SKM-1 (cell line): Measurements from ENCODE around the gene ZBED4.

Experiments used
- DNase-seq: peaks from one replicate; lab custom pipeline; 2025; ENCODE audit not compliant: unreplicated experiment; lab: John Stamatoyannopoulos, UW

The ZBED4 gene

DNA sequence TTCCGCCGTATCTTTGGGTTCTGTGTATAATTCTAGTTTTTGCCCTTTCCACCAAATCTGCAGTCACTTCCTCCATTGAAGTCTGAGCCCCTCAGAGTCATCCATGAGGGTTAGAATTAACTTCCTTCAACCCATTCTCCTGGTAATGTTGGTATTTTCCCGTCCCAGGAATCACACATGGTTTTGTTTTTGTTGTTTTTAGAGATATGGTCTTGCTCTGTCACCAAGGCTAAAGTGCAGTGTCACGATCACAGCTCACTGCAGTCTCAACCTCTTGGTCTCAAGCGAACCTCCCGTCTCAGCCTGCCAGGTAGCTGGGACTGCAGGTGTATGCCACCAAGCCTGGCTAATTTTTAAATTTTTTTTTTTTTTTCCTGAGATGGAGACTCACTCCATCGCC, 18.7 kb downstream of the ZBED4 start:
- DNase-seq, result no peak

DNA sequence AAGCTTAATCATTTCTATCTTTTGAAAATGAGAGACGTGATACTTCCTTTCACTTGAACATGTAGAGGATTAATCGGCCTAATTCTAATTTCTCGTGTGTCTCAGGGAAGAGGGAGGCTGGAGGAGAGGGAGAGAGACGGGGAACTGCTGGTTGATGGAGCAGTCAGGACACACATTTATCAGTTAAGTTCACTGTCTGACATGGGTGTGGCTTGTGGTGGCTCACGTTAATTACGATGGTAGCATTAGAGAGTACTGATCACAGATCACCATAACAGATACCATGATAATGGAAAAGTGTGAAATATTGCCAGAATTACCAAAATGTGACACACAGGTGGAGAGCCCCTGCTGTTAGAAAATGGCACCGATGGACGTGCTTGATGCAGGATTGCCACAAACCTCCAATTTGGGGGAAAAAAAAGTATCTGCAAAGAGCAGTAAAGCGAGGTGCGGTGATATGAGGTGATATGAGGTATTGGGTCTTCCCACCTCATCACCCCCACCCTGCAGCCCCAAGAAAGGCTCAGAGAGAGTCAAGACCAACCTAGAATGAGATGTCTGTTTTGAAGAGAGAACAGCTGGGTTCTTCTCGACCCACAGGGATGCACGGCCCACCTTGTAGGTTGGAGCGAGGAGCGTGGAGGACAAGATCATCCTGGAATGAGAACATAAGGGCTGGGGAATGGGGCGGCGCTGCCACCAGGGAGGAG, 19.7 kb downstream of the ZBED4 start:
- no peak for DNase-seq

DNA sequence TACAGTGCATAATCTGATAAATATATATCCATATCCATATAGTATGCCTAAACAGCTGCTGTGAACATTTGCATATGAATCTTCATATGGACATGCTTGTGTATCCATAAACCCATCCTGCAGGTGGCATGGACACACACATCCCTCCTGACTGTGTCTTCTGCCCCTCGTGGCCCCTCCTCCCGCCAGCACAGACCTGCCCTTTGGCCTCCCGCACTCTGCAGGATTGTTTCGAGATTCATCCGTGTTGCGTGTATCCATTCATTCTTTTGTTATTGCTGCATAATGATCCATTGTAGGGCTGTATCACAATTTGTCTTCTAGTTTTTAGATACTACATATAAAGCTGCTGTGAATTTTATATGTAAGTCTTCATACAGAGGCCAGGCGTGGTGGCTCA, 24.0 kb downstream of the ZBED4 start:
- no peak for DNase-seq

DNA sequence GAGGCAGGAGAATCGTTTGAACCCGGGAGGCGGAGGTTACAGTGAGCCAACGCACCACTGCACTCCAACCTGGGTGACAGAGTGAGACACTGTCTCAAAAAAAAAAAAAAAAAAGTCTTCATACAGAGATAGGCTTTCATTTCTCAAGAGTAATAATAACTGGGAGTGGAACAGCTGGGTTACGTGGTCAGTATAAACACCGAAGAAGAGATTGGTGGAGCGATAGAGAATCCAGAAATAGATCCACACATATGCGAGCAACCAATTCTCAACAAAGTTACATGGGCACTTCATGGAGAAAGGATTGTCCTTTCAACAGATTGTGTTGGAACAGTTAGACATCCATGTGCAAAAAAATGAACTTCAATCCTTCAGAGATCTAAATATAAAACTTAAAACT, 24.6 kb downstream of the ZBED4 start:
- no peak for DNase-seq

DNA sequence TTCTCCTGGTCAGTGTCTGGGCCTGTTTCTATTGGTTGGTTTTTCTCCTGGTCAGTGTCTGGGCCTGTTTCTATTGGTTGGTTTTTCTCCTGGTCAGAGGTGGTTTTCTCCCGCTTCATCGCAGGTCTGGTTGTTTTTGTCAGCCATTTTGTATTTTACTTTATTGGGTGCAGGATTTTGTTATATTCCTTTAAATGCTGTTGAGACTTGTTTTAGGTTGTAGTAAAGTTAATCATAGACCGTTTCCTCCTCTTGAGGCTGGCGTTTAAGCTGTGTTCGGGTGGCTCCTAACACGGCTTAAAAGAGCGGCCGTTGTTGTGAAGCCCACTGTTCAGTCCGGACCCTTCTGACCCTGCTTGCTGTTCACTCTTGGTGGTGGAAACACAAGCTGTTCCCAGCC, 26.2 kb downstream of the ZBED4 start:
- DNase-seq, result no peak

DNA sequence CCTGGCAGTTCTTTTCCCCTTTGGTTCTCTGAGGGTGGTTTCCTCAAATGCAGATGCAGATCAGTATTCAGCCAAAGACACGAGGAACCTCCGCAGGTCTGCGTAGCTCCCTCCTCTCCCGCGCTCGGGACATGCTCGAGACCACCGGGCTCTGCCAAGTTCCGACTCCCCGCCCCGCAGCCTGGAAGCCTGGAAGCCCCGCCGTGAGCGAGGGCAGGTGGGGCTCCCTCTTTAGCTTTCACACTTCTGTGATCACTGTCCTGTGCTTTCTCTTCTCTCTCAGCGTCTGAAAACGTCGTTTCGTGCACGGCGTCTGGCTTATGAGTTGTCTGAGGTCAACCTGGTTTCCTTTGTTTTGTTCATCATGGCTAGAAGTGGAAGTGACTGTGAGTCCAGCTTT, 26.6 kb downstream of the ZBED4 start:
- DNase-seq, result no peak

DNA sequence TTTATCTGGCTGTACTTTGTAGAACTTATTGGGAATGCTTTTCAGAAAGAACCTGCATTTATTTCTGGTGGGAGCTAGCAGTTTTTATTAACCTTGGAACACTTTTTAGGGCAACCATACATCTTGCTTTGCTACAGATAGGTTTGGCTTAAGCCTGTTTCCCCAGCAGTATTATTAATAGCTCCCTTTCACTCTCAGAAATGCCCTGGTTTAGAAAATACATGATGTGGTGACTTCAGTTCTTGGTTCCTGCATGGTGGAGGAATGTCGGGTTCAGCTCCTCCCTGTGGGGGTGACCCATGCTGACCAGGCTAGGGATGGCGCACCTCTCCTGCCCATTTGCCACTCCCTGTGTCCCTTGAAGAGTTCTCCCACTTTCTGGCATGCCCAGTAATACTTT, 28.2 kb downstream of the ZBED4 start:
- DNase-seq, result no peak

DNA sequence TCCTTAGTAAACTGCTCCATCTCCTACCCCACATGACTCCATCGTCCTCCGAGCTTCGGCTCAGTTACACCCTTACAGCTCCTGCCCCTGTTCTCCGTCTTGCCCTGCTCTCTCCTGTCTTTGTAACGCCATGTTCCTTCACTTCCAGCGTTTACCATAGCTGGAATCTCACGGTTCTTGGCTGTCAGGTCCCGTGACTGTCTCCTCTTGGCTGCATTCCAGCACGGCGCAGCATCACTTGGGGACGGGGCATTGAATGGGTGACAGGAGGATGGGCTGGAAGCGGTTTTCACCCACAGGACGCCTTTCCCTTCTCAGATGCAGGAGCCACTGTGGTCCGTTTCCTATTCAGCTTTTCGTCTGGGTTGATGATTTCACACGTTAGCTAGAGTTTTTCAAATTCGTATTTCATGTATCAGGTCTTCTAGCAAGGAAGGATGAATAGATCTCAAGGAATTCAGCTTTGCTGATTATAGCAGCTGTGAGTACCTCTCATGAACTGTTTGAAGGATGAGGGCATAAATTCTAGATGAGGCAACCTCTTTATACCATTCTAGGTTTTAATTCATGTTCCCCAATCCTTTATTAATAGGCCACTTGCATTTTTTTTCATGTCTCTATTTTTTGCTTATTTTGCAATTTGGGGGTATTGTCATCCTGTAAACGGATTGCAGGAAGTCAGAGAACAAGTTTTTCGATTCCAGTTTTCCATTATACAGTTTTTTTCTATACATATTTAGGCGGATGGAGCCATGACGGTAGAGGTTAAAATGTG, 29.1 kb downstream of the ZBED4 start:
- DNase-seq, result no peak

DNA sequence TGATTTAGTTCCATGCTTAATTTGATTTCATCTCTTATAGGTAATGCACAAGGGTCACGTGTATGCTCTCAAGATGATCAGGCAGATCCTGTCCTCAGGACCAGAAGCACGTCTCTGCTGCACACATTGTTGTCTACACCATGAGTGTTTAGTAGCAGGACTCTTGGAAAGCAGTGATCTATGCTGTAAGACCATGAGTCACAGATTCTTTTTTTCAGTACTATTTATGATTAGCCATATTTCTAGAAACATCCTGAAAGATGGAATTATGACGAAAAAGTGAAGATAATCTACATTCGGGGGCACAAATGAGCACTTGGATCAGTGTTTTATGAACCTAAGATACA, 29.6 kb downstream of the ZBED4 start:
- no peak for DNase-seq

DNA sequence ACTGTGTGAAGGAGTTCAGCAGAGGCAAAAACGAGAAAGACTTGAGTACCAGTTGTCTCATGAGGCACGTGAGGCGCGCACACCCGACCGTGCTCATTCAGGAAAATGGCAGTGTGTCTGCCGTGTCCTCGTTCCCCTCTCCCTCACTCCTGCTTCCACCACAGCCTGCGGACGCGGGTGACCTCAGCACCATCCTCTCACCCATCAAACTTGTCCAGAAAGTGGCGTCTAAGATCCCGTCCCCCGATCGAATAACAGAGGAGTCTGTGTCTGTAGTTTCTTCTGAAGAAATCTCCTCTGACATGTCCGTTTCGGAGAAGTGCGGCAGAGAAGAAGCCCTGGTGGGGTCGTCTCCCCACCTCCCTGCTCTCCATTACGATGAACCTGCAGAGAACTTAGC, 30.4 kb downstream of the ZBED4 start:
- DNase-seq, result no peak

DNA sequence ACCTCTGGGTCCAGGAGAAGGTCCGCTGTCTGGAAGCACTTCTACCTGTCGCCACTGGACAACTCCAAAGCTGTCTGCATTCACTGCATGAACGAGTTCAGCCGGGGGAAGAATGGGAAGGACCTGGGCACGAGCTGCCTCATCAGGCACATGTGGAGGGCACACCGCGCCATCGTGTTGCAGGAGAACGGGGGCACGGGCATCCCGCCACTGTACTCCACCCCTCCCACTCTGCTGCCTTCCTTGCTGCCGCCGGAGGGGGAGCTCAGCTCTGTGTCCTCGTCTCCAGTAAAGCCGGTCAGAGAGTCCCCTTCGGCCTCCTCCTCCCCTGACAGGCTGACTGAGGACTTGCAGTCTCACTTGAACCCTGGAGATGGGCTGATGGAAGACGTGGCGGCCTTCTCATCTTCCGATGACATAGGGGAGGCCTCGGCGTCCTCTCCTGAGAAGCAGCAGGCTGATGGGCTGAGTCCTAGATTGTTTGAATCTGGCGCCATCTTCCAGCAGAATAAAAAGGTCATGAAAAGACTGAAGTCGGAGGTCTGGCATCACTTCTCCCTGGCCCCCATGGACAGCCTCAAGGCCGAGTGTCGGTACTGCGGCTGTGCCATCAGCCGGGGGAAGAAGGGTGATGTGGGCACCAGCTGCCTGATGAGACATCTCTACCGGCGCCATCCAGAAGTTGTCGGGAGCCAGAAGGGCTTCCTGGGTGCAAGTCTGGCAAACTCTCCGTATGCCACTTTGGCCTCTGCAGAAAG, 31.0 kb downstream of the ZBED4 start:
- no peak for DNase-seq

DNA sequence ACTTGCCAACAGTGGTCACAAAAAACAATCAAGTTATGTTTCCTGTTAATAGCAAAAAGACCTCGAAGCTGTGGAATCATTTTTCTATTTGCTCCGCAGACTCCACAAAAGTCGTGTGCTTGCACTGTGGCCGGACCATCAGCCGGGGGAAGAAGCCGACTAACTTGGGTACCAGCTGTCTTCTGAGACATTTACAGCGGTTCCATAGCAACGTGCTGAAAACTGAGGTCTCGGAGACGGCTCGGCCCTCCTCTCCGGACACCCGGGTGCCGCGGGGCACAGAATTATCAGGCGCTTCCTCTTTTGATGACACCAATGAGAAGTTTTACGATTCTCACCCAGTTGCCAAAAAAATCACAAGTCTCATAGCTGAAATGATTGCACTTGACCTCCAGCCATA, 31.6 kb downstream of the ZBED4 start:
- no peak for DNase-seq

DNA sequence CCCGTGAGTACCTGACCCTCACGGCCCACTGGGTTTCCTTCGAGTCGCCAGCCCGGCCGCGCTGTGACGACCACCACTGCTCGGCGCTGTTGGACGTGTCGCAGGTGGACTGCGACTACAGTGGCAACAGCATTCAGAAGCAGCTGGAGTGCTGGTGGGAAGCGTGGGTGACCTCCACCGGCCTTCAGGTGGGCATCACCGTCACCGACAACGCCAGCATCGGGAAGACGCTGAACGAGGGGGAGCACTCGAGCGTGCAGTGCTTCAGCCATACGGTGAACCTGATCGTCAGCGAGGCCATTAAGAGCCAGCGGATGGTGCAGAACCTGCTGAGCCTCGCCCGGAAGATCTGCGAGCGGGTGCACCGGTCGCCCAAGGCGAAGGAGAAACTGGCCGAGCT, 32.2 kb downstream of the ZBED4 start:
- DNase-seq, result no peak

DNA sequence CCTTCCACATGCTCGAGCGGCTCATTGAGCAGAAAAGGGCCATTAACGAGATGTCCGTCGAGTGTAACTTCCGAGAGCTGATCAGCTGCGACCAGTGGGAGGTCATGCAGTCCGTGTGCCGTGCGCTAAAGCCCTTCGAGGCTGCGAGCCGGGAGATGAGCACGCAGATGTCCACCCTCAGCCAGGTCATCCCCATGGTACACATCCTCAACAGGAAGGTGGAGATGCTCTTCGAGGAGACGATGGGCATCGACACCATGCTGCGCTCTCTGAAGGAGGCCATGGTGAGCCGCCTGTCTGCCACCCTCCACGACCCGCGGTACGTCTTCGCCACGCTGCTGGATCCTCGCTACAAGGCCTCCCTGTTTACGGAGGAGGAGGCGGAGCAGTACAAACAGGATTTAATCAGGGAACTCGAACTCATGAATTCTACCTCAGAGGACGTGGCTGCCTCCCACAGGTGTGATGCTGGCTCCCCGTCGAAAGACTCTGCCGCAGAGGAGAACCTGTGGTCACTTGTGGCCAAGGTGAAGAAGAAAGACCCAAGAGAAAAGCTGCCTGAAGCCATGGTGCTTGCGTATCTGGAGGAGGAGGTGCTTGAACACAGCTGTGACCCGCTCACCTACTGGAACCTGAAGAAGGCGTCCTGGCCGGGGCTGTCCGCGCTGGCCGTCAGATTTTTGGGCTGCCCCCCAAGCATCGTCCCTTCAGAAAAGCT, 32.9 kb downstream of the ZBED4 start:
- DNase-seq, result no peak

DNA sequence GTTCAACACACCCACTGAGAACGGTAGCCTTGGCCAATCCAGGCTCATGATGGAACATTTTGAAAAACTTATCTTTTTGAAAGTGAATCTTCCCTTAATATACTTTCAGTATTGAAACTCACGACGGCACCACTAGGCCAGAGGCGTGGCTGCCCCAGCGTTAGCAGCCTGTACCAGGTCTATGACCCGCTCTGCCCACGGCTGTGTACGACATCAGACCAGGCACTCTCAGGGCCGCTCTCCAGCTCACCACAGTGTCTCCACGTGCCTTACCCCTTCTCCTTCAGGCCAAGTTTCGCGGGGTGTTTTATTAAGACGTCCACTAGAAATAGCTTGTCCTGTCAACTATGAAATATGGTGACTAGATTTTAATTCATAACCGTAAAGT, 33.4 kb downstream of the ZBED4 start:
- DNase-seq, result no peak

DNA sequence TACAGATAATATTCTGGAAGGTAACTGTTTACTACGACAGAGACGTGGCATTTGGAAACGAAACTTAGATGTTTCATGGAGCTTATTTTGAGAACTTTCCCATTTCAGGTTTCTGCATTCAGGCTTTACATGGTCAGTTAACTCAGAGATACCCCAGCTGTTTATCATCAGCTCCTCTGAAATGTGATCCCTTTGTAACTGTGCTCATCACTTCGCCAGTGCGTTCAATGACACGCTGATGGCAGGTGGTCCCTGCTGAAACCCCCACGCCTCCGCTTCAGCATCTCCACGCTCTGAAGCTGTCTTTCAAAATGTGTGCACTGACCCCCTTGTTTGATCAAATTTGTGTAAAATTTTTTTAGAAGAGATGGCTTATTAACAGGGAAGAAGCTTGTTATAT, 34.1 kb downstream of the ZBED4 start:
- no peak for DNase-seq

DNA sequence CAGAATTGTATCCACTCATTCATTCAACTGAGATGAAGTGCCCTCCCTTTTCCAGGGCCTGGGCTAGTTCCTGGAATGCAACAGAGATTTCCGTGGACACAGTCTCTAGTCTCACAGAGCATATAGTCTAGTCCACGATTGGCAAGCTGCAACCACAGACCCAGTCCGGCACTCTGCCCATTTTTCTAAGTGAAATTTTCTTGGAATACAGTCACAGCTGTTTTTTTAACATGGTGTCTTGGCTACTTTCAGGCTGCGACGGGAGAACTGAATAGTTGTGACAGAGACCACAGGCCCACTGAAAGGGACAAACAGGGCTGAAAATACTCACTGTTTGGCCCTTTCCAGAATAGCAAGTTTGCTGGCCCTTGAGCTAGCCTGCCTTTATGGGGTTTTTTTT, 35.4 kb downstream of the ZBED4 start:
- no peak for DNase-seq

DNA sequence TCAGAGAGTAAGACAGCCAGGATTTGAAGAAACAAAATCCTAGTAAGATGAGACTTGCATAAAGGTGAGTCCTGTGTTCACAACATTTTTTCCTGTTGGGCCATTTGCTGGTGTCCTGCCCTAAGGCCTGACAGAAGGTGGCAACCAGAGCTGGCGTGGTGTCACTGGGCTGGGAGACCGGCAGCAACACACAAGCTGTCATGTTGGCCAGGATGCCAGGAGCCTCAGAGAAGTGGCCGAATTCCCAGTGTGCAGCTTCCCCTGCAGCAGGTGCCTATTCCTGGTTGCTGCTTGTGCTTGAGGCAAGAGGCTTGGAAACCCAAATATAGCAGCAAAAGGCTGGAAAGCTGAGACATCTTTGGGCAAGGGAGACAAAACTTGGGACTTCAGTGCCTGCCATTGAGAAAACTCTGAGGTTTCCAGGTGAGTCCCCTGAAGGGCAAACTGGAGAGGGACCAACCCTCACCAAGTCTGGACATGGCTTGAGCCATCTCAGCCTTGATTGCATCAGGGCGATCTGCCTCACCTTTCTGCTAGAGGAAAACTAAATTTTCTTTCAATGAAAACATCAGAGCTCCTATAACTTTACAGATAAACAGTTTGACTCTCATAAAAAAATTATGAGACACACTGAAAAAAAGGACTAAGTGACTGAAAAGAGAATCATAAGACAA, 38.7 kb downstream of the ZBED4 start:
- no peak for DNase-seq

DNA sequence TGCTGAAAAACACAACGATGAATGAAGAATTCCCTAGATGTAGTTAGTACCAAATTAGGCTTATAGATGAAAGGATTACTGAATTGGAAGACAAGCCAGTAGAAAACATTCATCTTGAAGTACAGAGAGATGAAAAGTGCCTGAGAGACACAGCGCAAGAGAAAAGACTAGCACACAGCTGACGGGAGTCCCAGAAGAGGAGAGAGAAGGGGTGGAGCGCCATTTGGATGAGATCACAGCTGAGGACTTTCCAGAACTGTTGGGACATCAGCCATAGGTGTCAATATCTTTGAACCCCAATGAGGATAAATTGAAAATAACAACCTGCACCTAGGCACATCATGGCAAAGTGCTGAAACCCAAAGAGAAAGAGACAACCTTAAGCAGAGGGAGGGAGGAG, 39.4 kb downstream of the ZBED4 start:
- DNase-seq, result no peak

DNA sequence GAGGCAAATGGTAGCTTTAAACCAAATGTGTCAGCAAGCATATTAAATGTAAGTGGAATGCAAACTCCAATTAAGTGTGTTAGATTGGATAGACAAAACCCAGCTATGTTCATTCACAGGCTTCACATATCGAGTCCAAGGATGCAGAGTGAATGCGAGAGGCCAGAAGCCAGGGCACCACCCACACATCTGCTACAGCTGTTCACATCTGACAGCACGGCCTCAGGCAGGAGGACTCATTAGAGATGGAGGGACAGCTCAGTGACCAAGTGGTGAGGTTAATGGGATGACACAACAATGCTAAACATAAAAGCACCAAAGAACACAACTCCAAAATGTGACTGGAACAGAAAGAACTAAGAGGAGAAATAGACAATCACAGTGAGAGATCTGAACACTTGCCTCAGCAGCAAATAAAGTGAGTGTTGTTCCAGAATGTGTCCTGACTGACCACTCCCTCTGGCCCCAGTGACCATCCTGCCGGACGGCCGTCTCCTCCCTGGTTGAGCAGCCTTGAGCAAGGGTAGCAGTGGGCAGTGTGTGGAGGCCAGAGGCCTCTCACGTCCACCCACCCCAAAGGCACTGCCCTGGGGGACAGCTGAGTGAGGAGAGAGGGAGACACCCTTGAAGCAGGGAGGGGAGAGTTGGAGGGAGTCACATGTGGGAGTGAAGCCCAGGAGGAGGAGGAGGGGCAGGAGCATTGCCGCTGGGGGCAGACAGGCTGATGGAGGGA, 40.8 kb downstream of the ZBED4 start:
- DNase-seq, result no peak
